Measurements from ENCODE around the gene POLR3E.

GRCh38 chr16:22369221-22369811 lies 72.1 kb downstream of the POLR3E start:
- TF ChIP-seq CTCF (IDR thresholded peaks at IDR 0.05) (no peak), POLR2A (IDR thresholded peaks at IDR 0.05) (no peak), POLR2AphosphoS5 (IDR thresholded peaks at IDR 0.05) (no peak)

Data from transverse colon (tissue), 4 donors.